GM12872 (cell line): ENCODE data around the gene STK10.

ENCODE experiments used
- TF ChIP-seq, protein P1 (sequence below): IDR thresholded peaks from 3 replicates; pipeline ENCODE4 v1.5.1; 2011; ENCODE audit warnings: low read depth, mild to moderate bottlenecking, low read length, moderate library complexity; ENCODE audit not compliant: insufficient read depth

The STK10 gene

GRCh38 chr5:172088801-172089200 lies 99.2 kb downstream of the STK10 start:
- TF ChIP-seq, protein P1, sequence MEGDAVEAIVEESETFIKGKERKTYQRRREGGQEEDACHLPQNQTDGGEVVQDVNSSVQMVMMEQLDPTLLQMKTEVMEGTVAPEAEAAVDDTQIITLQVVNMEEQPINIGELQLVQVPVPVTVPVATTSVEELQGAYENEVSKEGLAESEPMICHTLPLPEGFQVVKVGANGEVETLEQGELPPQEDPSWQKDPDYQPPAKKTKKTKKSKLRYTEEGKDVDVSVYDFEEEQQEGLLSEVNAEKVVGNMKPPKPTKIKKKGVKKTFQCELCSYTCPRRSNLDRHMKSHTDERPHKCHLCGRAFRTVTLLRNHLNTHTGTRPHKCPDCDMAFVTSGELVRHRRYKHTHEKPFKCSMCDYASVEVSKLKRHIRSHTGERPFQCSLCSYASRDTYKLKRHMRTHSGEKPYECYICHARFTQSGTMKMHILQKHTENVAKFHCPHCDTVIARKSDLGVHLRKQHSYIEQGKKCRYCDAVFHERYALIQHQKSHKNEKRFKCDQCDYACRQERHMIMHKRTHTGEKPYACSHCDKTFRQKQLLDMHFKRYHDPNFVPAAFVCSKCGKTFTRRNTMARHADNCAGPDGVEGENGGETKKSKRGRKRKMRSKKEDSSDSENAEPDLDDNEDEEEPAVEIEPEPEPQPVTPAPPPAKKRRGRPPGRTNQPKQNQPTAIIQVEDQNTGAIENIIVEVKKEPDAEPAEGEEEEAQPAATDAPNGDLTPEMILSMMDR: no peak

- TF ChIP-seq, protein P1: no peak
These were observed 101.6 kb downstream of the STK10 start for GRCh38 chr5:172086194-172086975.

- TF ChIP-seq, protein P1: no peak
These were observed 102.3 kb downstream of the STK10 start for GRCh38 chr5:172085738-172086137.

DNA sequence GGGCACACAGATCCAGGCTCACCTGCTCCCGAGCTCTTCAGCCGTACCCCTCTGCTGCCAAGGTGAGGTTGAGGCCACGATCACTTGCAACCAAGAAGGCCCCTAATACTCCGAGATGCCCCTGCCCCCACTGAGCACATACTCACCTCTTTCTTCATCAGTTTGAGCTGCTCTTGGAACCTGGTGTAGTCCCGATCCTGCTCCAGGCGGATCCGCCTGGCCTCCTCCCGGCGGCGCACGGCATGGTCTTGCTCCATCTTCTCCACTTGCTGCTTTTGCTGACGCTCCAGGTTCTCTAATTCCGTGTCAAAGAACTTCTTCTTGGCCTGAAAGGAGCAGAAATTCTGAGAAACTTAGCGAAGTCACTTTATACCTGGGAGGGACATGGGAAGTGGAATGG lies 105.8 kb downstream of the STK10 start:
- TF ChIP-seq, protein P1: no peak

GRCh38 chr5:172079876-172080275 lies 108.1 kb downstream of the STK10 start:
- TF ChIP-seq, protein P1: no peak

GRCh38 chr5:172078726-172079345 lies 109.2 kb downstream of the STK10 start:
- TF ChIP-seq, protein P1: no peak

DNA sequence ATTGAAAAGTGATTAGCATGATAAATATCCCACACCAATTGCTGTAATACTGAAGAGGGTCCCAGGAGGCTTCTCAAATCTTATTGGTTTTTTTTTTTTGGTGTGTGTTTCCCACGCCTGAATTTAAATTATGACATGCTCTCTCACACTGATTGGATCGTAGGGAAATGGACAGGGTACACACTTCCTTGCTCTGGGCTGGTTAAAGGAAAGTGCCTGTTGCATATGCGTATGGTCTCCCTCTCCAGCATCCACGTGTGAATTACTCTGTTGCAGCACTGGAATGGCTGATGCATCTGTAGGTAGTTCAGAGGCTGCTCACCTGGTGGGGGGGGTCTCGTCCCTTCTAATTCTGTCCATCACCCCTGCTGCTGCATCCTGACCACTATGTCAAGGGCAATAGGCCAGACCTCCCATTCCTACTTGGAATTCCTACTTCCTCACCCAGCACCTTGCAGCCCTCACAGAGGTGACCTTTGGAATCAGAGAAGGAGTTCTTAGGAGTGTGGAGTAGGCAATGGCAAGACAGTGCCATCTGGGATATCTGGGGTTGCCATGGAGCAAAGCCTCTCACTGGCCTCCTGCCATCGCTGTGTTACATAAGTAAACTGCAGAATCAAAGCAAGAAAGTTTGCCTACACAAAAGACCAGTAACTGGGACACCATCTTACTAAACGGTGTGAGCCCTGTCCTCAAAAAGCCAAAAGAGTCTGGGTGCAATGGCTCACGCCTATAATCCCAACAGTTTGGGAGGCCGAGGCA lies 110.2 kb downstream of the STK10 start:
- TF ChIP-seq, protein P1: no peak
